GM19467 (cell line): ENCODE results near the gene PURB.
"Not testable (repeated sequence)": the region's sequence is repeated elsewhere in the genome, so short reads cannot be mapped to it uniquely, and the experiment has no call there.

ENCODE experiments used
- ATAC-seq: cut with Tn5 transposase; IDR thresholded peaks from one replicate; pipeline ENCODE4 v1.9.1; 2021; ENCODE audit warnings: mild to moderate bottlenecking, moderate library complexity; ENCODE audit not compliant: unreplicated experiment

PURB gene

GRCh38 chr7:44885394-44886317 lies at the start of gene PURB:
Gene PURB, minus strand, starts transcription at chr7:44885530. Its CDS starts 182 bp downstream, at chr7:44885348.
- peak; percentile 81 for ATAC-seq

GRCh38 chr7:44935016-44935415 lies 49.7 kb upstream of the PURB start:
- no peak for ATAC-seq

- not testable (repeated sequence) for ATAC-seq
Measured at GRCh38 chr7:44934510-44934909, 49.2 kb upstream of the PURB start.

GRCh38 chr7:44930921-44931320 lies 45.6 kb upstream of the PURB start:
- ATAC-seq, result no peak

GRCh38 chr7:44922351-44922694 lies 37.0 kb upstream of the PURB start:
- no peak for ATAC-seq

- no peak for ATAC-seq
Measured at GRCh38 chr7:44921607-44922350, 36.4 kb upstream of the PURB start.

GRCh38 chr7:44920119-44920518 lies 34.8 kb upstream of the PURB start:
- no peak for ATAC-seq

GRCh38 chr7:44918029-44918428 lies 32.7 kb upstream of the PURB start:
- ATAC-seq, result no peak

GRCh38 chr7:44917465-44917864 lies 32.1 kb upstream of the PURB start:
- ATAC-seq, result no peak

GRCh38 chr7:44914992-44915607 lies 29.8 kb upstream of the PURB start:
- ATAC-seq, result no peak

- no peak for ATAC-seq
Measured at GRCh38 chr7:44912775-44913347, 27.5 kb upstream of the PURB start.

- ATAC-seq, result no peak
Measured at GRCh38 chr7:44911911-44912310, 26.6 kb upstream of the PURB start.

- no peak for ATAC-seq
Measured at GRCh38 chr7:44909596-44910389, 24.5 kb upstream of the PURB start.

- no peak for ATAC-seq
Measured at GRCh38 chr7:44906965-44907364, 21.6 kb upstream of the PURB start.

- no peak for ATAC-seq
Measured at GRCh38 chr7:44905002-44905635, 19.8 kb upstream of the PURB start.

- no peak for ATAC-seq
Measured at GRCh38 chr7:44899443-44899842, 14.1 kb upstream of the PURB start.

GRCh38 chr7:44898039-44898438 lies 12.7 kb upstream of the PURB start:
- ATAC-seq, result no peak

- no peak for ATAC-seq
Measured at GRCh38 chr7:44897309-44897708, 12.0 kb upstream of the PURB start.

- ATAC-seq, result no peak
Measured at GRCh38 chr7:44894888-44895580, 9.7 kb upstream of the PURB start.
